GM18508 (cell line): Measurements from ENCODE around the gene GNG7.
"Not testable (repeated sequence)": the region's sequence is repeated elsewhere in the genome, so short reads cannot be mapped to it uniquely, and the experiment has no call there.

Source experiments
- ATAC-seq: cut with Tn5 transposase; IDR thresholded peaks from one replicate; pipeline ENCODE4 v1.9.1; 2021; ENCODE audit warnings: moderate number of reproducible peaks; ENCODE audit not compliant: insufficient read depth, unreplicated experiment

The GNG7 gene

GRCh38 chr19:2495651-2496316, 206.7 kb downstream of the GNG7 start:
- ATAC-seq = no peak

DNA sequence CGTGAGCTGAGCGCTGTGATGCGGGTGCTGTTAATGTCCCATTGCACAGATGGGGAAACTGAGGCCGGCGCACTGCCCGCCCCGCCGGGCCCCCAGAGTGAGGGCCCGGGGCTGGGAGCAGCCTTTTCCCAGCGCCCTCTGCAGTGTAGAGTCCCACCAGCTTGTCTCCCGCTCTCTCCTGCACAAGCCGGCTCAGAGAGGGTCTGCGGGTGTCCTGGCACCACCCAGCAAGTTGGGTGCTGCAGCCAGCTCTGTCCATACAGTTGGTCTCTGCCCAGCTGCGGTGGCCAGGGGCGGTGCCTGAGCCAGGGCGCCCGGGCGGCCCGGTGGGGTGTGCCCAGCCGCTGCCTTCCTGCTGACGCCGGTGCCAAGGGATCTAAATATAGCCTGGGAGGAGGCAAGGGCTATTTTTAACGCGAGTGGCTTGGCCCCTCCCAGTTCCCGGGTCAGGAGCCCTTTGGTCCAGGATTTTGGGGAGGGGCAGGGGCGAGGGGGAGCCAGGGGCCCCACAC, 207.3 kb downstream of the GNG7 start:
- ATAC-seq = no peak

- no peak for ATAC-seq
These were observed 207.9 kb downstream of the GNG7 start for GRCh38 chr19:2494447-2495129.

DNA sequence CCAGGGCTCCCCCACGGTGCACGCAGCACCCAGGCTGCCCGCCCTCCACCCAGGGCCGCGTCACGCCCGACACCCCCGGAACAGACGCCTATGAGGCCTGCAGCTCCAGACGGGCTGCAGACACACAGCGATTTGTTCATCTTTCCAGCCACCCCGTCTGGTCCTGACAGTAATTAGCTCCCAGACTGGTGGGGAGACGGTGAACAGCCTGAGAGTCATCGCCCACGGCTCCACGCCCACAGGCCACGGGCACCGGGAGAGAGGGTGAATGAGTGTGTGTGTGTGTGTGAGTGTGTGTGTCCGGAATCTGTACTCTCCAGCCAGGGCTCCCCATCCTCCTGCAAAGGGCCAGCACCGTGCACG, 208.4 kb downstream of the GNG7 start:
- ATAC-seq = no peak

DNA sequence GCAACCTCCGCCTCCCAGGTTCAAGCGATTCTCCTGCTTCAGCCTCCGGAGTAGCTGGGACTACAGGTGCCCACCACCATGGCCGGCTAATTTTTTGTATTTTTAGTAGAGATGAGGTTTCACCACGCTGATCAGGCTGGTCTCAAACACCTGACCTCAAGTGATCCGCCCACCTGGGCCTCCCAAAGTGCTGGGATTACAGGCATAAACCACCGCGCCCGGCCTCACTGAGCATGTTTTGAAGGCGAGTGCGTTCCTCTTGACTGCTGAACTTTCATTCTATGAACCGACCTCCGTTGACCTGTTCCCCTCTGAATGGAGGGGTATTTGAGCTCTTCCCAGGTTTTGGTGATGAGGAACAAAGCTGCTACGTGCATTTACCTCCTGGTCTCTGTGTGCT, 209.0 kb downstream of the GNG7 start:
- not testable (repeated sequence) for ATAC-seq

DNA sequence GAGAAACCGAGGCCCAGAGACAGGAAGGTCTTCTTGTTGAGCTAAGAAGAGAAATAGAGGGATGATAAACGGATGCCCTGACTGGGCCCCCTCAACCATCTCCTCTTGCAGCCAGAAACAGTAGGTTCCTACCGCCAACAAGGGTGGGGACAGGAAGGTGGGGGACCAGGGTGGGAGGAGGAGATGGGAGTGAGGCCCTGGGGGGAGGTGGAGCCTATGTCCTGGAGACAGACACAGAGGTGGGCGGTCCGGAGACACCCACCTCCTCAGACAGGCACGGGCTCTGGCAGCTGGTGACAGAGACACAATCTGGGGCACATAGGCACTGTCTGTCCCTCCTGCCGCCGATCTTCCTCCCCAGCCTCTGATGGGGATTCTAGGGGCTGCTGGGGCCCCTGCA, 209.6 kb downstream of the GNG7 start:
- no peak for ATAC-seq

DNA sequence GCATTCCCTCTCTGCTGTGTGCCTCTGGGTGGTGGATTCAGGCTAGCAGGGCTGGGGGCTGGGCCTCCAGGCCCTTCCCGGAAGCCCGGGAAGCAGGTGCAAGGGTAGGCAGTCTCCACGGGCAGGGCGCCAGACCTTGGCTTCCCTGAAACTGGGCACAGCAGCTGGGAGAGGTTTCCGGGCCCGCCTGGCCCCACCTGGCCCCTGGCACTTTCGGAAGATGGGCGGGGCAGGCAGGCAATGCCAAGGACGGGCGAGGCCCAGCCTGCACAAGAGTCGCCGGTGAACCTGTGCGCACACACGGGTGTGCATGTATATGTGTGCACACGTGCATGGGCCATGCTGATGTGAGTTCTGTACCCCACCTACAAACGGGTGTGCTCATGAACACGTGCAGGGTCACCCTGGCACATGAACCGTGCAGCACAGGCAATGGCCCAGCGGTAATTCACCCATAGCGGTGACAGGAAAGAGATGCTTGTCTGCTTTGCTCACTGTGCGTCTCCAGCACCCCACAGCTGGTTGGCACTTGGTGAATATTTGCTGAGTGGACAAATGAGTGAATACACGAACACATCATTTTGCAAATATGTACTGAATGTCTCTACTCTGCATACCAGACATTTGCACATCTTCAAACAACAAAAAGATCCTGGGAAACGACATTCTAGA, 211.2 kb downstream of the GNG7 start:
- ATAC-seq = no peak

- no peak for ATAC-seq
These were observed 211.8 kb downstream of the GNG7 start for GRCh38 chr19:2490659-2491058.

- no peak for ATAC-seq
These were observed 213.4 kb downstream of the GNG7 start for GRCh38 chr19:2488942-2489731.

DNA sequence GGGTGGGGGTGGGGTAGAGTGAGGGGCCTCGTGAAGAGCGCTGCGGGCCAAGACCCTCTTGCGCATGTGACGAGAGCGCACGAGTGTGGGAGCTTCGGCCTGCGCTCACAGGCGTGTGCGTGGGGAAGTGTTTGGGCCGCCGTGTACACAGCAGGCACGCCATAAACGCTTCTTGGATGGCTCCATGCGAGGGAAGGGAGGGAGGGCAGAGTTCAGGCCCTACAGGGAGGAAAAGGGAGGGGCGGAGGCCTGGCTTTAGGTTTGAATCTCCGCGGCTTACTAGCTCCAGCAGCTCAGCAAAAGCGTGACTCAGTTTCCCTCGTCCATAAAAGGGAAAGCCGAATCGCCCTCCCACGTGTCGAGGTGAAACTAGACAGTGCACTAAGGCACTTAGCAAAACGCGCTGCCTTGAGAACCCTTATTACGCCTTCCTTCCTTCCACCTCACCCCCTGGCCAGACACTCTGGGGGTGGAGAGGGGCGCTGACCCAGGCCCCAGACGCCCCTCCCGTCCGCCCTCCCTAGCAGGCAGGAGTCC, 214.0 kb downstream of the GNG7 start:
- no peak for ATAC-seq

- no peak for ATAC-seq
These were observed 214.7 kb downstream of the GNG7 start for GRCh38 chr19:2487842-2488241.

- ATAC-seq = no peak
These were observed 215.4 kb downstream of the GNG7 start for GRCh38 chr19:2487090-2487489.

- no peak for ATAC-seq
These were observed 217.1 kb downstream of the GNG7 start for GRCh38 chr19:2485428-2485827.

- ATAC-seq = no peak
These were observed 218.1 kb downstream of the GNG7 start for GRCh38 chr19:2484178-2484937.

GRCh38 chr19:2483484-2484151, 218.9 kb downstream of the GNG7 start:
- no peak for ATAC-seq

DNA sequence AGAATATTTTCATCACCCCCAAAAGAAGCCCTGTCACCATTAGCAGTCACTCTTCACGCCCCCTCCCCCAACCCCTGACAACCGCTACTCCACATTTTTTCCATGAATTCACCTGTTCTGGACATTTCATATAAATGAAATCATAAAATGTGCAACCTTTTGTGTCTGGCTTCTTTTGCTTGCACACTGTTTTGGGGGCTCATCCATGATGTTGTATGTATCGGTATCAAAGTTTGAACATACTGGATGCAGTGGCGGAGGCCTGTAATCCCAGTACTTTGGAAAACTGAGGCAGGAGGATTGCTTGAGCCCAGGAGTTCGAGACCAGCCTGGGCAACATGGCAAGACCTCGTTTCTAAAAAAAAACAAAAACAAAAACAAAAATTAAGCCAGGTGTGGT, 219.4 kb downstream of the GNG7 start:
- ATAC-seq = no peak

DNA sequence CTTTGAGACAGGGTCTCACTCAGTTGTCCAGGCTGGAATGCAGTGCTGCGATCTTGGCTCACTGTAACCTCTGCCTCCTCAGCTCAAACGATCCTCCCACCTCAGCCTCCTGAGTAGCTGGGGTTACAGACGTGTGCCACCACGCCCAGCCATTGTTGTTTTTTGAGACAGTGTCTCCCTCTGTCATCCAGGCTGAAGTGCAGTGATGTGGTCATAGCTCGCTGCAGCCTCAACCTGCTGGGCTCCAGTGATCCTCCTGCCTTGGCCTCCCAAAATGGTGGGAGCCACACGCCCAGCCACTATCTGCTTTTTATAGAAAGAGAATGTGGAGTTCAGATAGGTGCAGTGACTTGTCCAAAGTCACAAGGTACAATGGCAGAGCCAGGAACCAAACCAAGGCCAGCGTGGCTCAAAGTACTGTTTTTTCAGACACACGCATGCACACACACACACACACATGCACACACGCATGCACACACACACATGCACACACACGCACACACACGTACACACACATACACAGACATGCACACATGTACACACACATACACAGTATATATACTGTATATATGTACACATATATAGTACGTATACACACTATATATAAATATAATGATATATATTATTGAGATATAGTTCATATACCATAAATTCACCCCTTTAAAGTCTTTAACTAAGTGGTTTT, 220.0 kb downstream of the GNG7 start:
- no peak for ATAC-seq

DNA sequence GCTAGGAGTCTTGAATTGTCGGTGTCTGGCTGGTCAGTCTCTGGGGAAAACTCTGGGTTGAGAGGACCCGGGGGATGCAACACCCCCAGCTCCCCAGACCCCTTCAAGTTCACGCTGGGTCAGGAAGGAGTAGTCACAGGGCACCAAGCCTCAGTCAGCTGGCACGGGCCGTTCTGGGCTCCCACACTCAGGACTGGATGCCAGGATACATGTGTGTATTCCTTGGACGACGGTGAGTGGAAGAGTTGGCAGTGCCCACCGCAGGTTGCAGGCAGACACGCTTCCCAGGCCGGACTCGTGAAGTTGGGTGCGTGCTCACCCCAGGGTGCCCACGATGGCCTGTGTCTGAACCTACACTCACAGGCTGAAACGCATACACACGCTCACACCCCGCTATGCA, 221.0 kb downstream of the GNG7 start:
- ATAC-seq = no peak
